NT2/D1 (cell line): ENCODE measurements around the gene CFAP157.

ENCODE experiments used
- SUZ12 ChIP-seq: IDR thresholded peaks from 2 replicates; pipeline ENCODE4 v1.6.1; 2011; ENCODE audit not compliant: insufficient read length, insufficient read depth; ENCODE audit errors: extremely low read depth
- YY1 ChIP-seq: IDR thresholded peaks from 2 replicates; pipeline ENCODE4 v1.6.1; 2011; ENCODE audit not compliant: insufficient read length, insufficient read depth
- ZNF274 ChIP-seq: IDR thresholded peaks from 2 replicates; pipeline ENCODE4 v1.6.1; 2011; ENCODE audit warnings: mild to moderate bottlenecking, low read depth, low read length

GRCh38 chr9:127694890-127695720 lies 11.7 kb upstream of the CFAP157 start:
- no peak for TF ChIP-seq YY1
- no peak for TF ChIP-seq ZNF274
- no peak for TF ChIP-seq SUZ12
